Epithelial cell of esophagus (primary cell): ENCODE data around the gene PCDHGA1.

ENCODE experiments used
- DNase-seq: peaks from one replicate; pipeline ENCODE4 v3.0.0; 2010; ENCODE audit warnings: low read depth
- H3K4me3 ChIP-seq: 2 replicates; pipeline ENCODE4 v1.5.1; 2011; ENCODE audit warnings: mild to moderate bottlenecking, low read length, control low read depth
- CTCF ChIP-seq: IDR thresholded peaks from 2 replicates; pipeline ENCODE4 v1.5.1; 2011; ENCODE audit warnings: low read depth, mild to moderate bottlenecking, low read length, control low read depth, inconsistent platforms; ENCODE audit not compliant: insufficient read depth; ENCODE audit errors: missing control alignments

Gene PCDHGA1

GRCh38 chr5:141419074-141419880, 89.0 kb downstream of the PCDHGA1 start:
- no peak for TF ChIP-seq CTCF
- no peak overlapping the region for H3K4me3 ChIP-seq
- no peak for DNase-seq

GRCh38 chr5:141420855-141421488, 90.7 kb downstream of the PCDHGA1 start, which contains the start of gene PCDHGA11:
TSS of gene PCDHGA11 (plus strand) at chr5:141421051. CDS start at chr5:141421228, 177 bp downstream.
- peak; percentile 73 for DNase-seq
- peak within 1 kb of the TSS; percentile 45 for H3K4me3 ChIP-seq
- peak; percentile 60 for TF ChIP-seq CTCF

GRCh38 chr5:141421489-141421855, 91.2 kb downstream of the PCDHGA1 start:
- no peak for DNase-seq
- H3K4me3 ChIP-seq, result peak overlapping the region; percentile 45
- TF ChIP-seq CTCF, result no peak

- TF ChIP-seq CTCF, result no peak
- DNase-seq, result no peak
- no peak overlapping the region for H3K4me3 ChIP-seq
Measured at GRCh38 chr5:141422742-141423291, 92.5 kb downstream of the PCDHGA1 start.

- DNase-seq, result no peak
- H3K4me3 ChIP-seq, result no peak overlapping the region
- no peak for TF ChIP-seq CTCF
Measured at GRCh38 chr5:141427783-141428426, 97.6 kb downstream of the PCDHGA1 start.

GRCh38 chr5:141430332-141431113, 100.2 kb downstream of the PCDHGA1 start, which contains the start of gene PCDHGA12:
TSS of gene PCDHGA12 (plus strand) at chr5:141430507. CDS start at chr5:141430760, 253 bp downstream.
- peak; percentile 65 for TF ChIP-seq CTCF
- H3K4me3 ChIP-seq, result peak within 1 kb of the TSS; percentile 37
- peak; percentile 77 for DNase-seq
